ENCODE data around the gene PEX11B.
A peak's percentile ranks its signal among the peaks of the same experiment; 100 is the strongest.

The PEX11B gene

GRCh38 chr1:145908653-145909052 is 9.9 kb downstream of the PEX11B start:
- Histone ChIP-seq H3K27me3 (ENCODE audit: control insufficient read depth in 1 of 2, insufficient read depth in 1 of 2, low read length in 2 of 2) (no peaks in the 10 kb centered on the region), H2AFZ (ENCODE audit: low read depth, low read length) (no peak overlapping the region), H2BK5ac (ENCODE audit: low read depth, low read length, poor library complexity, severe bottlenecking) (no peak overlapping the region), H3K4me1 (ENCODE audit: control insufficient read depth, insufficient read depth, low read depth, low read length) (peaks cover 10% of the 10 kb centered on the region), H2BK15ac (ENCODE audit: low read depth, poor library complexity, severe bottlenecking) (no peak overlapping the region), H3K27ac (ENCODE audit: low read length, poor library complexity, severe bottlenecking) (peak overlapping the region; percentile 3), H2AK5ac (ENCODE audit: low read length, severe bottlenecking) (no peak overlapping the region), H3K4me2 (ENCODE audit: low read length, poor library complexity, severe bottlenecking) (no peak overlapping the region), H2BK12ac (ENCODE audit: low read length in 2 of 2) (peak overlapping the region in 1 of 2 experiments; percentile 40), H3K9me3 (ENCODE audit: control insufficient read depth, low read length) (no peaks in the 10 kb centered on the region), H3K4ac (ENCODE audit: low read depth in 1 of 2, low read length in 2 of 2) (no peak overlapping the region), H3K18ac (ENCODE audit: low read depth in 1 of 2, low read length in 2 of 2) (no peak overlapping the region), H3K36me3 (ENCODE audit: control insufficient read depth in 1 of 2, insufficient read depth in 2 of 2, low read depth in 1 of 2, low read length in 2 of 2) (peaks cover 34 to 57% of the 10 kb centered on the region in 2 experiments), H3K4me3 (ENCODE audit: insufficient read depth in 1 of 2, low read depth in 1 of 2, low read length in 2 of 2) (peak overlapping the region in 1 of 2 experiments; percentile 68), H3K79me1 (replicated peaks; ENCODE audit: low read length, poor library complexity, severe bottlenecking) (peaks cover 5% of the 10 kb centered on the region), H4K91ac (ENCODE audit: low read length) (no peak overlapping the region), H3K23ac (ENCODE audit: low read length in 2 of 2) (no peak overlapping the region), H3K9ac (ENCODE audit: low read length) (peak overlapping the region; percentile 79), H4K8ac (ENCODE audit: low read length) (no peak overlapping the region), H2BK120ac (ENCODE audit: low read depth, low read length) (no peak overlapping the region), H3K14ac (ENCODE audit: low read length in 2 of 2) (no peak overlapping the region)
- no peak for DNase-seq
- no CpG with 5 or more reads among the region's 1 CpG for WGBS

GRCh38 chr1:145906954-145907753 is 11.4 kb downstream of the PEX11B start:
- no peaks in the 10 kb centered on the region for H3K9me3 ChIP-seq (ENCODE audit: control insufficient read depth, low read length)
- H2BK120ac ChIP-seq (ENCODE audit: low read depth, low read length), result no peak overlapping the region
- H2BK15ac ChIP-seq (ENCODE audit: low read depth, poor library complexity, severe bottlenecking), result no peak overlapping the region
- no peak for DNase-seq
- no peak overlapping the region for H3K23ac ChIP-seq (ENCODE audit: low read length in 2 of 2)
- H3K18ac ChIP-seq (ENCODE audit: low read depth in 1 of 2, low read length in 2 of 2), result peak overlapping the region; percentile 34 to 52
- no peak overlapping the region for H2AK5ac ChIP-seq (ENCODE audit: low read length, severe bottlenecking)
- H3K9ac ChIP-seq (ENCODE audit: low read length), result peak overlapping the region; percentile 69
- no peak overlapping the region for H3K27ac ChIP-seq (ENCODE audit: low read length, poor library complexity, severe bottlenecking)
- H3K4me1 ChIP-seq (ENCODE audit: control insufficient read depth, insufficient read depth, low read depth, low read length), result peaks cover 10% of the 10 kb centered on the region
- H3K4ac ChIP-seq (ENCODE audit: low read depth in 1 of 2, low read length in 2 of 2), result no peak overlapping the region
- H3K36me3 ChIP-seq (ENCODE audit: control insufficient read depth in 1 of 2, insufficient read depth in 2 of 2, low read depth in 1 of 2, low read length in 2 of 2), result peaks cover 36 to 58% of the 10 kb centered on the region in 2 experiments
- peak overlapping the region; percentile 64 for H4K8ac ChIP-seq (ENCODE audit: low read length)
- H2BK12ac ChIP-seq (ENCODE audit: low read length in 2 of 2), result peak overlapping the region in 1 of 2 experiments; percentile 49
- no peak overlapping the region for H3K4me2 ChIP-seq (ENCODE audit: low read length, poor library complexity, severe bottlenecking)
- WGBS, result 74% methylated on average over 8 of the region's 10 CpGs
- no peak overlapping the region for H4K91ac ChIP-seq (ENCODE audit: low read length)
- H3K79me1 ChIP-seq (replicated peaks; ENCODE audit: low read length, poor library complexity, severe bottlenecking), result peaks cover 5% of the 10 kb centered on the region
- no peak overlapping the region for H2AFZ ChIP-seq (ENCODE audit: low read depth, low read length)
- H3K14ac ChIP-seq (ENCODE audit: low read length in 2 of 2), result no peak overlapping the region
- H3K4me3 ChIP-seq (ENCODE audit: insufficient read depth in 1 of 2, low read depth in 1 of 2, low read length in 2 of 2), result no peak overlapping the region
- H2BK5ac ChIP-seq (ENCODE audit: low read depth, low read length, poor library complexity, severe bottlenecking), result no peak overlapping the region
- no peaks in the 10 kb centered on the region for H3K27me3 ChIP-seq (ENCODE audit: control insufficient read depth in 1 of 2, insufficient read depth in 1 of 2, low read length in 2 of 2)

- H3K79me1 ChIP-seq (replicated peaks; ENCODE audit: low read length, poor library complexity, severe bottlenecking), result no peaks in the 10 kb centered on the region
- no peak overlapping the region for H2BK120ac ChIP-seq (ENCODE audit: low read depth, low read length)
- H4K91ac ChIP-seq (ENCODE audit: low read length), result no peak overlapping the region
- H3K27me3 ChIP-seq (ENCODE audit: control insufficient read depth in 1 of 2, insufficient read depth in 1 of 2, low read length in 2 of 2), result no peaks in the 10 kb centered on the region
- no peak overlapping the region for H3K23ac ChIP-seq (ENCODE audit: low read length in 2 of 2)
- no peak overlapping the region for H3K18ac ChIP-seq (ENCODE audit: low read depth in 1 of 2, low read length in 2 of 2)
- no peak overlapping the region for H2BK15ac ChIP-seq (ENCODE audit: low read depth, poor library complexity, severe bottlenecking)
- WGBS, result 93% methylated on average over 9 of the region's 12 CpGs
- no peak overlapping the region for H4K8ac ChIP-seq (ENCODE audit: low read length)
- no peak overlapping the region for H3K4me2 ChIP-seq (ENCODE audit: low read length, poor library complexity, severe bottlenecking)
- H3K9me3 ChIP-seq (ENCODE audit: control insufficient read depth, low read length), result no peaks in the 10 kb centered on the region
- H3K9ac ChIP-seq (ENCODE audit: low read length), result no peak overlapping the region
- H2BK12ac ChIP-seq (ENCODE audit: low read length in 2 of 2), result no peak overlapping the region
- H3K14ac ChIP-seq (ENCODE audit: low read length in 2 of 2), result no peak overlapping the region
- peaks cover 50 to 88% of the 10 kb centered on the region in 2 experiments for H3K36me3 ChIP-seq (ENCODE audit: control insufficient read depth in 1 of 2, insufficient read depth in 2 of 2, low read depth in 1 of 2, low read length in 2 of 2)
- DNase-seq, result no peak
- no peak overlapping the region for H2BK5ac ChIP-seq (ENCODE audit: low read depth, low read length, poor library complexity, severe bottlenecking)
- no peak overlapping the region for H2AFZ ChIP-seq (ENCODE audit: low read depth, low read length)
- H3K27ac ChIP-seq (ENCODE audit: low read length, poor library complexity, severe bottlenecking), result no peak overlapping the region
- no peak overlapping the region for H3K4me3 ChIP-seq (ENCODE audit: insufficient read depth in 1 of 2, low read depth in 1 of 2, low read length in 2 of 2)
- H3K4me1 ChIP-seq (ENCODE audit: control insufficient read depth, insufficient read depth, low read depth, low read length), result no peaks in the 10 kb centered on the region
- H2AK5ac ChIP-seq (ENCODE audit: low read length, severe bottlenecking), result no peak overlapping the region
- no peak overlapping the region for H3K4ac ChIP-seq (ENCODE audit: low read depth in 1 of 2, low read length in 2 of 2)
Measured at GRCh38 chr1:145901312-145902021, 17.1 kb downstream of the PEX11B start.

- no peak overlapping the region for H3K4me3 ChIP-seq (ENCODE audit: insufficient read depth in 1 of 2, low read depth in 1 of 2, low read length in 2 of 2)
- peak overlapping the region in 1 of 2 experiments; percentile 39 for H3K4ac ChIP-seq (ENCODE audit: low read depth in 1 of 2, low read length in 2 of 2)
- H3K27ac ChIP-seq (ENCODE audit: low read length, poor library complexity, severe bottlenecking), result no peak overlapping the region
- no peak overlapping the region for H2BK5ac ChIP-seq (ENCODE audit: low read depth, low read length, poor library complexity, severe bottlenecking)
- H3K14ac ChIP-seq (ENCODE audit: low read length in 2 of 2), result no peak overlapping the region
- no peaks in the 10 kb centered on the region for H3K79me1 ChIP-seq (replicated peaks; ENCODE audit: low read length, poor library complexity, severe bottlenecking)
- no peak overlapping the region for H3K23ac ChIP-seq (ENCODE audit: low read length in 2 of 2)
- H3K4me2 ChIP-seq (ENCODE audit: low read length, poor library complexity, severe bottlenecking), result no peak overlapping the region
- no peaks in the 10 kb centered on the region for H3K4me1 ChIP-seq (ENCODE audit: control insufficient read depth, insufficient read depth, low read depth, low read length)
- H3K27me3 ChIP-seq (ENCODE audit: control insufficient read depth in 1 of 2, insufficient read depth in 1 of 2, low read length in 2 of 2), result no peaks in the 10 kb centered on the region
- no peak overlapping the region for H4K91ac ChIP-seq (ENCODE audit: low read length)
- H3K9ac ChIP-seq (ENCODE audit: low read length), result no peak overlapping the region
- no peak overlapping the region for H2AK5ac ChIP-seq (ENCODE audit: low read length, severe bottlenecking)
- H2BK120ac ChIP-seq (ENCODE audit: low read depth, low read length), result no peak overlapping the region
- no peak overlapping the region for H2BK15ac ChIP-seq (ENCODE audit: low read depth, poor library complexity, severe bottlenecking)
- no peaks in the 10 kb centered on the region for H3K9me3 ChIP-seq (ENCODE audit: control insufficient read depth, low read length)
- no peak for DNase-seq
- H2BK12ac ChIP-seq (ENCODE audit: low read length in 2 of 2), result no peak overlapping the region
- H2AFZ ChIP-seq (ENCODE audit: low read depth, low read length), result no peak overlapping the region
- no peak overlapping the region for H4K8ac ChIP-seq (ENCODE audit: low read length)
- H3K36me3 ChIP-seq (ENCODE audit: control insufficient read depth in 1 of 2, insufficient read depth in 2 of 2, low read depth in 1 of 2, low read length in 2 of 2), result peaks cover 44 to 87% of the 10 kb centered on the region in 2 experiments
- WGBS, result 88% methylated on average over 5 of the region's 5 CpGs
- H3K18ac ChIP-seq (ENCODE audit: low read depth in 1 of 2, low read length in 2 of 2), result no peak overlapping the region
Measured at GRCh38 chr1:145898756-145899155, 19.8 kb downstream of the PEX11B start.

Data from mesenchymal stem cell (in vitro differentiated cells and primary cell).